ENCODE results near the gene PDE4D. TPM values are rescaled to one million over a fixed set of nuclear protein-coding genes. Genes with fewer than 3 reads are reported as not detected.

PDE4D gene
- polyA plus RNA-seq, 3 donors, result 17.7 to 21.3 (median 19.7) TPM

DNA sequence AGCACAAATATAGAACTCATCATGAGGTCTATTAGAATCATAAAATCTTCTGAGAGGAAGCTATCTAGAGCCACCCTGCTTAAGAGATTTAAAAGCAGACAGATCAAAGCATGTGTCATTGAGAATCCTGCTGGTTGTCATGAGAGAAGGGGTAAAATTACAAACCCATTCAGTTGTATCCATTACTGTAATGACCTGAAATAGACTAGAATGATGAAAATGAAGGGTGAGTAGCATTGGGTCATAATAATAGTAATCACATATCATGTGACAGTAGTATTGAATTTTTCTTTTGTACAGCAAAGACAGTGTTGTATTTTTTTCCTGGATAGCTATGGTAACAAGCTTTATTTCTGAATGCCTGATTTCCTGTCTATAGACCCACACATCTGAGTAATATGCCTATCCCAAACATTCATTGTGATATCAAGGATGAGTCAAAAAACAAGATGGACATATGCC, 149.0 kb downstream of the PDE4D start:
- no peak for DNase-seq

DNA sequence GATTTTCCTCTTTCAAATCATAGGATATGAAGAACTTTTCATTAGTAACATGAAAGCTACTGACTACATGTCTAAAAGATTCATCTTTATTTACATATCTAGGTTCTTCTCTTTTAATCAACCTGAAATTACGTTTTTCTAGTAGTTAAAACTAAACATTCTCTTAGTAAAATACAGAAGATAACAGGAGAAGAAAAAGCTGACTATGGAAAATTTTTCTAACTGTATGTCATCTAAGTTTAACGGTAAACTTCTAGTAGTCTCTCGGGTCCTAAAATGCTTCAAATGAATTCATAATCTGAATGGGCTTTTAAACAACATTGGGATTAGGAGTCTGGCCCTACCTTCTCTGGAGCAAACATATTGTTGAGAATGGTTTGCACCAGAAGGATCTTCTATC, 151.9 kb downstream of the PDE4D start:
- DNase-seq, result no peak

DNA sequence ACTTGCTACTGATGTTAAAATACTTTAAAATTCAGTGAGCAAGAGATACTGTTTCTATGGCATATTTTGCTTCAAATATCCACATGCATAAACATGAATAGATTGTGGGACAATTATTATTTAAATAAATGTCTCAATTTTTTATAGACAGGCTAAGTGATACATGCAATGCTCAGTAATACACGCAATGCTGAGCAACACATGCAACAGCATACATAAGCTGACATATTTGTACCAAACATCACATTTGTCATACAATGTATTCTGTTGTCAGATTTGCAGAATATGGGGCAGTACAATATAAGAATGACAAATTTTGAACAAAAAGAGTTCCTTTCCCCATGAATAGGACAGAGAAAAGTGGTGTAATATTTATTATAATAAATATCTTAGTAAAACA, 155.5 kb downstream of the PDE4D start:
- DNase-seq, result no peak

GRCh38 chr5:59732806-59733205, 160.7 kb downstream of the PDE4D start:
- no peak for DNase-seq

DNA sequence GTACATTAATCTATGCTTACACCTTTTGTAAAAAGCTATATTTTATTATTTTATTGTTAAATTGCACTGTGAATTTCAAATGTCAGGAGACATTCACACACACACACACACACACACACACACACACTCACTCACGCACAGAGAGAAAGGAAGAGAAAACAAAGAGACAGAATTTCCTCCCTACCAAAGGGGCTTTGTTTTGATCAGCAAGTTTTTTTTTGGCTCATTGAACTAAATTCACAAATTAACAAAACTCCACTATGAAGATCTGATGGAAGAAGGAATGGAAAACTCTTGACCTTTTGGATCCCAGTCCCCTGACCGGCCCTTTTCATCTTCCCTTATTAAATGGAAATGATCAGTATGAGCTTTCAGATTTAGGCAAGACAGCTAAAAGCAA, 161.2 kb downstream of the PDE4D start:
- no peak for DNase-seq

DNA sequence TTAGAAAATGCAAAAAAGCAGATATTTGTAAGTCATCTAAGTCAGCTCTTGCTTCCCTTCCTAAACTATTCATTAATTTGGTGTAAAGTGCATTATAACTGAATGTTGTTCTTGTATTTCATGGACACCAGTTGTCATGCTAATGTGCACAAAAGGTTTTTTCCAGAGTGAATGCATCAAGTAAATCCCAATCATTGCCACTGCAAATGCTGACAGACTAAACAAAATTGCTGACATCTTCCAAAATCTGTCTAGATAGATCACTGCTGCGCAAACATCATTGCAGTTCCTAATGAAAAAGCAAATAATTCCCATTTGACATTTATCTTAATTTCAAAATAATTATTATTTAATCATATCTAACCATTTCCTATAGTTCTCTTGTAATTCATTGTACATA, 161.7 kb downstream of the PDE4D start:
- no peak for DNase-seq

- no peak for DNase-seq
Measured at GRCh38 chr5:59729820-59730219, 163.7 kb downstream of the PDE4D start.

DNA sequence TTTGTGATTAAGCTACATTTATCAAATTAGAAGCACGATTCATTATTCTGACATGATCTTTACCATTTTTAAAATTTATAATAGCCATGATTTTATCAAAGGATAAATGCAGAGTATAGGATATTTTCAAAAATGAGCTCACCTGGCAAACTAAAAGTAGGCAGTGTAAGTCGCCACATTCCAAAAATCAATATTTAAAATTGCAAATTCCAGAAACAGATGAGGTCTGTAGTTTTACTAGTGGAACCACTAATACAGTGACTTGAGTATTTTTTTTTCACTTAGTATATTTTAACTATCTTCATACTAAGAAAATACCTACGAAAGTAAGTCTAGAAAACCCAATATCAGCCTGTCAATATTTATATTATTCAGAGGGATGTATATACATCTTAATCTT, 164.2 kb downstream of the PDE4D start:
- no peak for DNase-seq

- no peak for DNase-seq
Measured at GRCh38 chr5:59728356-59728755, 165.2 kb downstream of the PDE4D start.

DNA sequence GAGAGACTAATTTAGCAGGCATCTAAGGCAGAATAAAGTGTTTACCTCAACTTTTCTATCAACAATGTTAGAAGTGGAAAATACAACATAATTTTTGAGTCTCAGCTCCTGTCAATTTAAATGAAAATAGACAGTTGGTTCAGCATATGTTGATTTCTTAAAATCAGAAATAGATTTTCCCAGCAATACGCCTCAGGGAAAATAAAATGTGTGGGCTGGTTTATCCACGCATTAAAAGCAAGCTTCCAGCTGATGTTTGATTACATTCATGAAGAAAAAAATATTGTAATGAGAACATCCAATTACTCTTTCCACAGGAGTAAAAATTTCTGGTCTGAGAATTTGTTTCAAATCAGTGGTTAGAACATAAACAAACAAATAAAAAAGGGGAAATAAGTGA, 166.3 kb downstream of the PDE4D start:
- no peak for DNase-seq

DNA sequence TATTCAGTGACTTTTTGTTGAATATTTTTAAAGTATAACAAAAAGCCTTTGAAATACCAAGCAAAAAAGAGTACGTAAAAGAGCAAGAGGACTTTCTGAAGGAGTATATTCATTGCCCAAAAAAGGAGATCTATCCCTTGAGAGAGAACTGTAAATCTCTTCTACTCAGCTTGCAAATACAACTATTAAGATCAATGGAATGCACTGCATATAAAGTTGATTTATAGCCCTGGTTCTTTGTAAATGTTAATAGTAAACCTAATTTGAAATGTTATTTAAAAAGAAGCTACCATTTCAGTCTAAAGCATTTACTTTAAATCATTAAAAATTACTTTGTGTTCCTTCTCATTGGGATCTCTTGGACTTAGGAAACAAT, 168.1 kb downstream of the PDE4D start:
- peak; percentile 69 for DNase-seq

DNA sequence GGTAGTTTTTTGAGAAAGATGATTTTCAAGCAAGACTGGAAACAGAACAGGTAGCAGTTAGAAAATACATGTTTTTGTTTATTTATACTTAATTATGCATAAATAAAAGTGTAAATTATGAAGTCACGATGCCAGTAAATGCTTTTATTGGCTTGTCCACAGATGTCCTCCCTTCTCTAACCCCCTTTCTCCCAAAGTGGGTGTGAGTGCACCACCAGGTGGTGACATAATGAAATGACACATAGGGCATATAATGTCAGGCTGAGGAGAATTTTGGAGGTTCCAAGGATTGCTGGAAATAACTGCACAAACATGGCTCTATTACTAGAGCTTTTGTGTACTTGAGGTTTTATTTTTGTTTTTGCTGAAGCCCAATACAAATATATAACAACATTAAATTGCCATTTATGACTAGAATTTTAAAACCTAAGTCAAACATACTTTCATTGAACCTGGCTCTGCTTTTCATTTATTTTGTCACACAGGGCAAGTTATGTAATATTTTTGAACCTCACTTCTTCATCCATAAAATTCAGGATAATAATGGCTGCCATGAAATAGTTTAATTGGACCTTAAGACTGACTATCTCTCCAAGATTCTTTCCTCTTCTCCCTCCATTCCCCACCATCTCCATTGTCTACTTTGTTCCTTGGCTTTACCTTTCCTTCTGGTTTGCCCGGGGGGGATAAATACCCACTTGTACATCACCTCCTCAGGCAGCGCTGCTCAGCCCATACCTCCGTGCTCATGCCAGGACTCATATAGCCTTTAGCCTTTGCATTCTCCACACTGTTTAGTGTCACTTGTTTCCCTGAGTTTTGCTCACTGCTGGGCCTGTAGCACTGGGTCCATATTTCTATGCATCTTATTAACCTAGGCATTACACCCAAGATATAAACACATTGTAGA, 168.8 kb downstream of the PDE4D start:
- no peak for DNase-seq

DNA sequence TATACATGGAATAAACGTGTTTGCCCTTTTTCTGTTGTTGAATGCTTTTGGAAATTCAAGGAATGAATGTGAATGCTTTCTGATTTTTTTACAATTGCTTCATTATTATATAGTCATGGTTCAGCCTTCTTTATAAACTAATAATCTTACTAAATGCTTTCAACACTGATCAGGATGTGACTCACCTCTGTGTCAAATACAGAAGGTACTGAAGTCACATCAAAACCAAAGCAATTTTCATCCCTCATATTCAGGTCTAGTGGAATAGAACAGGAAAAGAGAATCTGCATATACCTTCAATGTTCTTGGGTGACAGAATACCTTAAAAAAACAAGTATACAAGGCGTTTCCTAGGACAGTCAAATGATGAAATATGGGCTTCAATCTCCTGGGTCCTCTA, 170.7 kb downstream of the PDE4D start:
- DNase-seq, result no peak

GRCh38 chr5:59721741-59722140, 171.8 kb downstream of the PDE4D start:
- no peak for DNase-seq

- DNase-seq, result no peak
Measured at GRCh38 chr5:59720063-59720462, 173.5 kb downstream of the PDE4D start.

- DNase-seq, result no peak
Measured at GRCh38 chr5:59716966-59717500, 176.5 kb downstream of the PDE4D start.

GRCh38 chr5:59716029-59716428, 177.5 kb downstream of the PDE4D start:
- DNase-seq, result no peak

- no peak for DNase-seq
Measured at GRCh38 chr5:59715228-59715627, 178.3 kb downstream of the PDE4D start.

DNA sequence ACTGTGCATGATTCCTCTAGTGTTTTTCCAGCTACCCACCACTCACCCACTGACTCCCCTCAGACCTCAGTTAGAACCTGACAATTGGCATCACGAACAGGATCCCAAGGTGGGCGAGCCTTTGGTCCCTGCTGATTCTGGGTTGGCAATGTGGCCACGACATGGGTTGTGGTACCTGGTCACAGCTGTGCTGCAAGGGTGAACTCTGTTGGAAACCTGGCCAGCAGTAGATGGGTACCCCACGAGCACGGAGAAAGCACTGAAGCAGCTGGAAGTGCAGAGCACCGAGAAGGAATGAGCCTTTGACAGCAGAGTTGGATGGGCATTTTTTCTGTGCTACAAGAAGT, 180.1 kb downstream of the PDE4D start:
- no peak for DNase-seq

GRCh38 chr5:59712836-59713497, 180.6 kb downstream of the PDE4D start:
- DNase-seq, result no peak

GRCh38 chr5:59711310-59711709, 182.2 kb downstream of the PDE4D start:
- DNase-seq, result no peak

- DNase-seq, result no peak
Measured at GRCh38 chr5:59709846-59710245, 183.7 kb downstream of the PDE4D start.

DNA sequence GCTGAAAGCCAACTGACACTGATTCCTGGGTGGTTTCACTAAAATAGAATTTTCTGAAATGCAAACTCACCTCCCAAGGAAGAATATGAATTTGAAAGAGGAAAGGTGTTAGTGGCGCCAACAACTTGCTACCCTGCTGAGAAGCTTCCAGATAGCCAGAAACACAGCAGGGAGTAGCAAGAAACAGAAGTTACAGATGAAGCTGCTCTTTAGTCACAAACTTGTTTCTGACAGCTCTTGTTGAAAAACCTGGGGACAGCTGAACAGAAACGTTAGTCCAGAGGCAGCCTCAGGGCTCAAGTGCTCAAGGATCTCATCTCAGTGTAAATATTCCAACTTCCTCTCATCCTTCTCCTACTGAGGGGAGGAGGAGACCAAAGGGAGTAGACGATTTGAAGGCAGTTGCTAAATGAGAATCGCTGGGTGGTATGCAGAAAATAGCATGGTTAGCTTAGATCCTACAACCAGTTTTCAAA, 184.1 kb downstream of the PDE4D start:
- no peak for DNase-seq
